ENCODE measurements around the gene CEBPE.
"Not testable (repeated sequence)": the region's sequence is repeated elsewhere in the genome, so short reads cannot be mapped to it uniquely, and the experiment has no call there.

CEBPE gene

GRCh38 chr14:23120541-23121251 lies 1.6 kb upstream of the CEBPE start:
- DNase-seq, result peak; percentile 78

GRCh38 chr14:23119363-23120327 lies 590 bp upstream of the CEBPE start:
- peak; percentile 39 for DNase-seq

GRCh38 chr14:23117371-23118020 lies 1.6 kb downstream of the CEBPE start:
- no peak for DNase-seq

GRCh38 chr14:23115918-23116317 lies 3.1 kb downstream of the CEBPE start:
- DNase-seq, result no peak

- DNase-seq, result no peak
Measured at GRCh38 chr14:23115039-23115731, 3.9 kb downstream of the CEBPE start.

- no peak for DNase-seq
Measured at GRCh38 chr14:23114669-23115038, 4.4 kb downstream of the CEBPE start.

GRCh38 chr14:23114120-23114458 lies 5.0 kb downstream of the CEBPE start:
- DNase-seq, result no peak

- DNase-seq, result no peak
Measured at GRCh38 chr14:23113431-23114119, 5.5 kb downstream of the CEBPE start.

GRCh38 chr14:23112359-23113178 lies 6.5 kb downstream of the CEBPE start:
- no peak for DNase-seq

GRCh38 chr14:23110579-23111365 lies 8.3 kb downstream of the CEBPE start:
- DNase-seq, result no peak

- no peak for DNase-seq
Measured at GRCh38 chr14:23109769-23110168, 9.3 kb downstream of the CEBPE start.

- DNase-seq, result not testable (repeated sequence)
Measured at GRCh38 chr14:23108169-23108568, 10.9 kb downstream of the CEBPE start.

GRCh38 chr14:23107620-23108019 lies 11.4 kb downstream of the CEBPE start:
- DNase-seq, result not testable (repeated sequence)

GRCh38 chr14:23106747-23107045 lies 12.4 kb downstream of the CEBPE start:
- DNase-seq, result no peak

- DNase-seq, result no peak
Measured at GRCh38 chr14:23105348-23105824, 13.7 kb downstream of the CEBPE start.

- no peak for DNase-seq
Measured at GRCh38 chr14:23104591-23105347, 14.3 kb downstream of the CEBPE start, which contains the start of gene CIROP. TSS of gene CIROP (minus strand) at chr14:23104989. CDS start at chr14:23104920, 69 bp downstream.

- no peak for DNase-seq
Measured at GRCh38 chr14:23104070-23104590, 14.9 kb downstream of the CEBPE start.

- no peak for DNase-seq
Measured at GRCh38 chr14:23103581-23103980, 15.5 kb downstream of the CEBPE start.

GRCh38 chr14:23102801-23103200 lies 16.3 kb downstream of the CEBPE start:
- no peak for DNase-seq

All from activated CD4-positive, CD25-positive, alpha-beta regulatory T cell treated with anti-CD3 and anti-CD28 coated beads, Interleukin-2, amount 50 U/mL, for 72 hours (primary cell).